ENCODE results near the gene CCDC117. TPM values are rescaled to one million over a fixed set of nuclear protein-coding genes. Genes with fewer than 3 reads are reported as not detected.
"Not testable (repeated sequence)": the region's sequence is repeated elsewhere in the genome, so short reads cannot be mapped to it uniquely, and the experiment has no call there.

CCDC117 gene
- total and polyA plus RNA-seq, 8 donors, result 7.1 to 28.6 (median 13.8) TPM

DNA sequence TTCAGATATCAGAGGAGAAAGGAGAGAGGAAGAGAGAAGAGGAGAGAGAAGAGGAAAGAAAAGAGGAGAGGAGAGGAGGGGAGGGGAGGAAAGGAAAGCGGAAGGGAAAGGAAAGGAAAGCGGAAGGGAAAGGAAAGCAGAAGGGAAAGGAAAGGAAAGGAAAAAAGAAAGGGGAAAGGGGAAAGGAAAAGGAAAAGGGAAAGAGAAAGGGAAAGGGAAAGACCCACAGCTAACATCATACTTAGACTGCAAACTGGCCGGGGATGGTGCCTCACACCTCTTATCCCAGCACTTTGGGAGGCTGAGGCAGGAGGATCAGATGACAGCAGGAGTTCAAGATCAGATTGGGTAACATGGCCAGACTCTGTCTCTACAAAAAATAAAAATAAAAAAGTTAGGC, 42.3 kb upstream of the CCDC117 start:
- TF ChIP-seq EP300 (IDR thresholded peaks at IDR 0.05) (no peak), POLR2AphosphoS5 (IDR thresholded peaks at IDR 0.05) (no peak), POLR2A (IDR thresholded peaks at IDR 0.05) (no peak)
- TF ChIP-seq, protein P1, sequence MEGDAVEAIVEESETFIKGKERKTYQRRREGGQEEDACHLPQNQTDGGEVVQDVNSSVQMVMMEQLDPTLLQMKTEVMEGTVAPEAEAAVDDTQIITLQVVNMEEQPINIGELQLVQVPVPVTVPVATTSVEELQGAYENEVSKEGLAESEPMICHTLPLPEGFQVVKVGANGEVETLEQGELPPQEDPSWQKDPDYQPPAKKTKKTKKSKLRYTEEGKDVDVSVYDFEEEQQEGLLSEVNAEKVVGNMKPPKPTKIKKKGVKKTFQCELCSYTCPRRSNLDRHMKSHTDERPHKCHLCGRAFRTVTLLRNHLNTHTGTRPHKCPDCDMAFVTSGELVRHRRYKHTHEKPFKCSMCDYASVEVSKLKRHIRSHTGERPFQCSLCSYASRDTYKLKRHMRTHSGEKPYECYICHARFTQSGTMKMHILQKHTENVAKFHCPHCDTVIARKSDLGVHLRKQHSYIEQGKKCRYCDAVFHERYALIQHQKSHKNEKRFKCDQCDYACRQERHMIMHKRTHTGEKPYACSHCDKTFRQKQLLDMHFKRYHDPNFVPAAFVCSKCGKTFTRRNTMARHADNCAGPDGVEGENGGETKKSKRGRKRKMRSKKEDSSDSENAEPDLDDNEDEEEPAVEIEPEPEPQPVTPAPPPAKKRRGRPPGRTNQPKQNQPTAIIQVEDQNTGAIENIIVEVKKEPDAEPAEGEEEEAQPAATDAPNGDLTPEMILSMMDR (IDR thresholded peaks at IDR 0.05), result no peak
- Histone ChIP-seq H3K4me1 (no peaks in the 10 kb centered on the region), H3K27ac (no peak overlapping the region), H3K4me3 (no peak overlapping the region), H3K36me3 (peaks cover 0 to 9% (median 4%) of the 10 kb centered on the region in 4 donors), H3K27me3 (no peaks in the 10 kb centered on the region), H3K9me3 (no peaks in the 10 kb centered on the region)
- intact Hi-C loops (cut with DNase I; ENCODE audit: low total_unique reads), result no loop called here
- 90 to 96% (median 93%) methylated on average over 3 of the region's 3 CpGs for WGBS, 5 donors
- no peak for DNase-seq

GRCh38 chr22:28734393-28734792, 38.1 kb upstream of the CCDC117 start:
- H3K9me3 ChIP-seq, result no peaks in the 10 kb centered on the region
- no peak overlapping the region for H3K4me3 ChIP-seq
- DNase-seq, result no peak
- WGBS, 5 donors, result 87 to 95% (median 93%) methylated on average over 6 of the region's 6 CpGs
- no peaks in the 10 kb centered on the region for H3K27me3 ChIP-seq
- TF ChIP-seq EP300 (IDR thresholded peaks at IDR 0.05), result no peak
- TF ChIP-seq, protein P1 (IDR thresholded peaks at IDR 0.05), result no peak
- intact Hi-C loops (cut with DNase I; ENCODE audit: low total_unique reads), result no loop called here
- H3K27ac ChIP-seq, result no peak overlapping the region
- H3K36me3 ChIP-seq, result peaks cover 0 to 4% (median 3%) of the 10 kb centered on the region in 4 donors
- H3K4me1 ChIP-seq, result peaks cover 0 to 16% (median 5%) of the 10 kb centered on the region in 4 donors

- Histone ChIP-seq H3K36me3 (peaks cover 0 to 4% (median 3%) of the 10 kb centered on the region in 4 donors), H3K9me3 (no peaks in the 10 kb centered on the region), H3K27ac (no peak overlapping the region), H3K4me1 (peaks cover 0 to 28% (median 16%) of the 10 kb centered on the region in 4 donors), H3K27me3 (no peaks in the 10 kb centered on the region), H3K4me3 (no peak overlapping the region)
- intact Hi-C loops (cut with DNase I; ENCODE audit: low total_unique reads), result no loop called here
- TF ChIP-seq EP300 (IDR thresholded peaks at IDR 0.05), result no peak
- no peak for TF ChIP-seq POLR2AphosphoS5 (IDR thresholded peaks at IDR 0.05)
- TF ChIP-seq POLR2A (IDR thresholded peaks at IDR 0.05), result no peak
- TF ChIP-seq, protein P1 (IDR thresholded peaks at IDR 0.05), result no peak
- no peak for DNase-seq
- WGBS, 5 donors, result 72 to 85% (median 78%) methylated on average over 7 of the region's 7 CpGs
These were observed 36.0 kb upstream of the CCDC117 start for GRCh38 chr22:28736301-28737155.

DNA sequence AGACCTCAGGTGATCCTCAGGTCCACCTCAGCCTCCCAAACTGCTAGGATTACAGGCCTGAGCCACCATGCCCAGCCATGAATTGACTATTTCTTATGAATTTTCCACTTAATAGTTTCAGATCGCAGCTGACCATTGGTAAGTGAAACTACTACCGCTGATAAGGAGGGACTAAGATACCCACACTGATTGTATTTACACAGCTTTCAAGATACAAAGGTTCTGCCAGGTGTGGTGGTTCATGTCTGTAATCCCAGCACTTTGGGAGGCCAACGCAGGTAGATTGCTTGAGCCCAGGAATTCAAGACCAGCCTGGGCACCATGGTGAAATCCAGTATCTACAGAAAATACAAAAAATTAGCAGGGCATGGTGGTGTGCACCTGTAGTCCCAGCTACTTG, 34.8 kb upstream of the CCDC117 start:
- Histone ChIP-seq H3K27ac (no peak overlapping the region), H3K4me1 (peaks cover 1 to 30% (median 19%) of the 10 kb centered on the region in 4 donors), H3K36me3 (peaks cover 0 to 4% (median 2%) of the 10 kb centered on the region in 4 donors), H3K4me3 (no peak overlapping the region), H3K27me3 (no peaks in the 10 kb centered on the region), H3K9me3 (no peaks in the 10 kb centered on the region)
- WGBS, 5 donors, result 37 to 68% (median 46%) methylated on average over 2 to 3 of the region's 3 CpGs
- intact Hi-C loops (cut with DNase I; ENCODE audit: low total_unique reads), result no loop called here
- TF ChIP-seq POLR2A (IDR thresholded peaks at IDR 0.05) (no peak), POLR2AphosphoS5 (IDR thresholded peaks at IDR 0.05) (no peak), EP300 (IDR thresholded peaks at IDR 0.05) (no peak)
- TF ChIP-seq, protein P1 (IDR thresholded peaks at IDR 0.05), result no peak
- DNase-seq, result no peak

DNA sequence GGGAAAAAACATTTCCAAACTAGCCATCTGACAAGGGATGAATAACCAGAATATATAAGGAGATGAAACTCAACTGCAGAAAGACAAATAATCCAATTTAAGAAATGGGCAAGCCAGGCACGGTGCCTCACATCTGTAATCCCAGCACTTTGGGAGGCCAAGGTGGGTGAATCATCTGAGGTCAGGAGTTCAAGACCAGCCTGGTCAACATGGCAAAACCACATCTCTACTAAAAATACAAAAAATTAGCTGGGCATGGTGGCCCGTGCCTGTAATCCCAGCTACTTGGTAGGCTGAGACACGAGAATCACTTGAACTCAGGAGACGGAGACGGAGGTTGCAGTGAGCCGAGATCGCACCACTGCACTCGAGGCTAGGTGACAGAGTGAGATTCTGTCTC, 33.6 kb upstream of the CCDC117 start:
- H3K9me3 ChIP-seq; DNase-seq; H3K27me3 ChIP-seq; H3K27ac ChIP-seq; H3K4me3 ChIP-seq; H3K36me3 ChIP-seq; intact Hi-C loops (cut with DNase I; ENCODE audit: low total_unique reads): not testable (repeated sequence)
- peaks cover 5 to 38% (median 27%) of the 10 kb centered on the region in 4 donors for H3K4me1 ChIP-seq
- WGBS, 5 donors, result 88 to 94% (median 93%) methylated on average over 8 of the region's 8 CpGs
